Stimulated activated CD4-positive, alpha-beta T cell treated with anti-CD3 and anti-CD28 coated beads, Interleukin-4, amount 100 ng/mL, for 48 hours (primary cell): ENCODE results near the gene RASGRF1.
"Not testable (repeated sequence)": the region's sequence is repeated elsewhere in the genome, so short reads cannot be mapped to it uniquely, and the experiment has no call there.

Source experiments
- DNase-seq, 2 donors: peaks; one replicate each; pipeline ENCODE4 v3.0.0-alpha.2; 2020; ENCODE audit warnings: low read depth in 2 of 2

Gene RASGRF1

GRCh38 chr15:79090487-79091203 lies at the start of gene RASGRF1:
Gene RASGRF1, minus strand, starts transcription at chr15:79090780. Its CDS starts 282 bp downstream, at chr15:79090498.
- no peak for DNase-seq

GRCh38 chr15:79136434-79137046 lies 46.0 kb upstream of the RASGRF1 start:
- DNase-seq, result no peak

DNA sequence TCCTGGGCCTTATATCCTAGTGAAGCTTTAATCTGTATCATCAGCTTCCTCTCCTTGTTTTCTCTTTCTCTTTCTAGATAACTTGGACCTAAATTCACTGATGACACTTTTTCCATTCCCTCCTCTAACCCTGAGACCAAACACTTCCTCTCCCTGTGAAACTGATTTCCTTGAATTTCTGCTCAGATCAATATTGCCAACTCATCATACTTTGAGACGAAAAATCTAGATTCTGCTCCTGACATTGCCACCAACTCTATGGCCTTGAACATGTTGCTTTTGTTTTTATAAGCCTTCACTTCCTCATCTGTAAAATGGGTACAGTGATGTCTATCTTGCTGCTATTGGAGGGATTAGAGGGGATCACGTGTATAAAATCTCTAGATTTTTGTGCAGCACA lies 42.7 kb upstream of the RASGRF1 start:
- DNase-seq, result no peak

- no peak for DNase-seq
These were observed 42.2 kb upstream of the RASGRF1 start for GRCh38 chr15:79132770-79133169.

DNA sequence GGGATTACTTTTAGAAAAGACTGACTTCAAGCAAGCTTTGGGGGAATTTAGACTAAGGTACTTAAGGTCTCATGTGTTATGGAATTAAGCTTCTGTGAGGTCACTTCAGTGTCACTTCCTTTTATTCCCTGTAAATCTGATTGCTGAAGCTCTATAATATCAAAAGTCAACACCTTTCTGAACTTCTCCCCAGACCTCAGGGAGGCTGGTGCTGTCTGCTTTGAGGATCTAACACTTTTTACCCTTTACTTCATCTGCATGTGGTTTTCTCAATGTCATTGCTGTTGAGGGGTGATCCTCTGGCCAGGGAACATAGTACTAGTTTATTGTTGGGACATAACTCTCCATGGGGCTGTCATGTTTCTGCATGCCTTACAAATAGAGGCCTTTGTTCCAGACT lies 41.8 kb upstream of the RASGRF1 start:
- no peak for DNase-seq

DNA sequence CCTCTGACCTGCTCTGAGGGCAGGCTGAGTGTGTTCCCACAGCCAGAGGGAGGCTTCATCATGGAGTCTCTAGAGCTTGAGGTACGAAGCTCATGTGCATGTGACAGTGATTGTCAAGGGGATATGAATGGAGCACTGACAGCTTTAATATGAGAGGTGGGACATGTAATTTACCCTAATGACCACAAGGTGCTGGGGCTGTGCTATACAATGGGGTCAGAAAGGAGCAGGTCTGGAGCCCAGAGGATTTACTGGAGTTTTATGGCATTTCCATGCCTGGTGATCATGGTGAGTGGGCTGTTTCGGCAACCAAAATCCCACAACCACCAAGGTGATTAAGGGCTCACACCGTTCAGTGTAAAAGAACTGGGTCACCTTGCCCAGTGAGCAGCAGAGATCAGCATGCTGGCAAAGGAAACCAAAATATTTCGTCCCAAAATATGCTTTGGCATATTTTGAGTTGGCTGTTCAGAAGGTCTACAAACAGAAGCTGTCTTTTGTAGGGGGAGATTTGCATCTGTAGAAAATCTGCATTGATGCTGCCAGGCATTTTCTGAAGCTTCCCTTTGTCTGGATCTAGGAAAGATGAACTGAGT lies 40.1 kb upstream of the RASGRF1 start:
- no peak for DNase-seq

- DNase-seq, result no peak
These were observed 38.7 kb upstream of the RASGRF1 start for GRCh38 chr15:79129235-79129634.

GRCh38 chr15:79128556-79128955 lies 38.0 kb upstream of the RASGRF1 start:
- DNase-seq, result no peak

DNA sequence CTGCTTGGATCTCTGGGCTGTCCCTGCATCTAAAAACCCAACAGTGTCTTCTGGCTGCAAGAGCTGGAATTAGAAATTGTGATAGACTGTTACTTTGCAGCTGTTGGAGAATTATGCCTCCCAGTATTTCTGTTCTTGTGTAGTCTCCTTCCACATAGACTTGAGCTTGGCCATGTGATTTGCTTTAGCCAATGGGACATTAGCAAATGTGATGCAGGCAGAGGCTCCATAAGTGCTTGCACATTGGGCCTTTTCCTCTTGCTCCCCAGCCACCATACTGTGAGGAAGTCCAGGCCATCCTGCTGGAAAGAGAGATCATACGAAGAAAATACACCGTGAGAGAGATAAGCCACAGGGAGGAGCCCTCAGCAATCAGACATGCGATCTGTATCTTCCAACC lies 33.8 kb upstream of the RASGRF1 start:
- no peak for DNase-seq

- no peak for DNase-seq
These were observed 32.4 kb upstream of the RASGRF1 start for GRCh38 chr15:79122991-79123390.

GRCh38 chr15:79122391-79122790 lies 31.8 kb upstream of the RASGRF1 start:
- DNase-seq, result no peak

GRCh38 chr15:79121571-79121970 lies 31.0 kb upstream of the RASGRF1 start:
- no peak for DNase-seq

DNA sequence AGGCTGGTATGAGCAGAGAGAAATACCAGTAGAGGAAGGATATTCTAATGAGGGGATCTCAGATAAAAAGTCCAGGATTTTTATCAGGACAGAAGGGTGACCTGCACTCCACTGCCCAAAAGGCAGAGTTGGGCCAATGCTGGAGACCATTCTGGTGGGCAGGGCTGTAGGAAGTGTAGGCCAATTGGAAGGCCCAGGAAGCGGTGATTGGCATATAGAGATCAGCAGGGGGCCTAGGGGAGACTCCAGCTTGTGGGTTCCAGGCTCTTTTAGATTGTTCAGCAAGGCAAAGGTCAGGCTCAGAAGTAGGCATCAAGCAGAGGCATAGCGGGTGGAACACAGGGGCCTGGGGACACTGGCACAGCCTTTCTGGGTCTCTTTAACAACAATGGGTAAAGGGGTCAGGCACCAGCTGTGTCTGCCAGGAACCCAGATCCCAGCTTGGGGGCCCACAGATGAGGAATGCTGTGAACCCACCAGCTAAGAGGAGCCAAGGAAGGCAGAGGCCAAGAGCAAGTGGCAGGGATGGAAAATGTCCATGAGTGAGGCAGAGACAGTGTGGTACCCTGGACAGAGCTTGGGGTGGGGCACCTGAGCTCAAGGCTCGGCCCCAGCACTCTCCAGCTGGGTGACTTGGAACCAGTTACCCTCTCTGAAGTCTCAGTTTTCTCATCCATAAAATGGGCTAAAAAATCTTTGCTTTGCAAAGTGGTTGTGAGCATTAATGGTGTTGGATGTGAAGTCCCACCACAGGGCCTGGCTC lies 27.0 kb upstream of the RASGRF1 start:
- no peak for DNase-seq

DNA sequence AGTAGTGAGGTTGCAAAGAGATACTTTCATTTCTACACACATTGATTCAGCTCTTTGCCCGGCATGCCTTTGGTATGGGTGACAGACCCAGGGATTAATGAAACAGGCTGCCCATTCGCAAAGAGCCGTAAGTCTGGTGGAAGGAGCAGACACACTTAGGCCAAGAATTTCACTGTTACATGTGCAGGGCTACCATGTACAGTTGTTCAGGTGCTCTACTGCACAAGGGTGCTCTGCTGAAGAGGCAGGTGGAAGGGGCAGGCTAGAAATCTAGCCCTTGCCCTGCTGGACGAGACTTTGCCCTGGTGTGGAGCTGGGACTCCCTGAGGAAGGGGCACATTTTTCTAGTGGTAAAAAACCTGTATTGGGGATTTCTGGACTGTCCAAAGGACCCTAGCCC lies 26.2 kb upstream of the RASGRF1 start:
- no peak for DNase-seq

GRCh38 chr15:79115986-79116665 lies 25.5 kb upstream of the RASGRF1 start:
- no peak for DNase-seq

DNA sequence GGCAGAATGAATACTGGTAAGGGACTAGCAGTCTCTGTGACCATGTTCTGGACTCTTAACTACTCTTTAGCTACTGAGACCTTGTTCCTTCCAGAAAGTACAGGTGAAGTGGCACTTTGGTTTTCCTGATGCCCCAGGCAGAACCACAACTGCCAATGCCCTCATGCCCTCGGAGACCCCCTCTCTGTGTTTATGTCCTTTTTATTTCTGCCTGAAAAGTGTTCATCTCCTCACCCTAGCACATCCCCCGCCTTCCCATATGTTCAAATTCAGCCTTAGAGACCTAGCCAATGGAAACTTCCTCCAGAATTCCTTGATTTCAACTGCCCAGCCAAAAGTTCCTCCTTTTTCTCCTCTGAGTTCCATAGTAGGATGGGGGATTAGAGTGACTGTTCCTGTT lies 23.3 kb upstream of the RASGRF1 start:
- no peak for DNase-seq

DNA sequence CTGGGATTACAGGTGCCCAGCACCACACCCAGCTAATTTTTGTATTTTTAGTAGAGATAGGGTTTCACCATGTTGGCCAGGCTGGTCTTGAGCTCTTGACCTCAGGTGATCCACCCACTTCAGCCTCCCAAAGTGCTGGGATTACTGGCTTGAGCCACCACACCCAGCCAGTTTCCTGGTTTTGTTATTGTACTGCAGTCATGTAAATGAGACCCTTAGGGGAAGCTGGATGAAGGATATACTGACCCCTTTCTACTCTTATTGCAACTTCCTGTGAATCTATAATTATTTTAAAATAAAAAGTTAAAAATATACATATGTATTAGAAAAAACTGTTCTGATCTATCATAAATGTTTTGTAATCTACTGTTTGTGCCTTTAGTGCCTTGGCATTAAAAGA lies 20.8 kb upstream of the RASGRF1 start:
- not testable (repeated sequence) for DNase-seq

DNA sequence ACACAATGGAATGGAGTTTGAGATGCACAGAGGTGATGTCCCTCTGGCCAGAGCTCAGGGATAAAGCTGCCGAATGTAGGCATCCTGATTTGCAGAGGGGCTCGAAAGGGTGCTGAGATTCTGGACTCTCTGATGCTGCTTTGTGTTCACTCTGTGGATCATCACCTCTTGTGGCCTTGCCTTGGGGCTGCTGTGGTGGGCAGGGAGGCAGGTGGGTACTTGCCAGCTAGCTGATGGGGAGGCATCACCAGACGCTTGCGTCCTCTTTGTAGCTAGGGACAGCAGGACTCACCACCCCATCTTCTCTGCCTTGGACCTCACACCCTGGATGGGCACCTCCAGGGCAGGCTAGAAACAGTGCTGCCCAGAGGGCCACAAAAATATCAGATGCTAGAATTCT lies 14.6 kb upstream of the RASGRF1 start:
- DNase-seq, result no peak

GRCh38 chr15:79102595-79102994 lies 12.0 kb upstream of the RASGRF1 start:
- DNase-seq, result no peak

- DNase-seq, result no peak
These were observed 11.4 kb upstream of the RASGRF1 start for GRCh38 chr15:79101866-79102581.

- DNase-seq, result no peak
These were observed 9.1 kb upstream of the RASGRF1 start for GRCh38 chr15:79099692-79100091.
